HT1080 (cell line): ENCODE data around the gene DUSP10. TPM values are rescaled to one million over a fixed set of nuclear protein-coding genes. Genes with fewer than 3 reads are reported as not detected.

Experiments used
- DNase-seq: peaks from one replicate; pipeline ENCODE4 v3.0.0-alpha.2; 2015; ENCODE audit warnings: low read depth
- total RNA-seq: library from RNA; depleted of rRNA; stranded (reverse); fragments of >200 nt; shearing (Covaris generic); gene quantifications from 2 replicates; pipeline ENCODE4 v1.2.3, GENCODE V29; 2014

Gene DUSP10
- total RNA-seq, 1 experiment from 2014 or later = 76.5 TPM

DNA sequence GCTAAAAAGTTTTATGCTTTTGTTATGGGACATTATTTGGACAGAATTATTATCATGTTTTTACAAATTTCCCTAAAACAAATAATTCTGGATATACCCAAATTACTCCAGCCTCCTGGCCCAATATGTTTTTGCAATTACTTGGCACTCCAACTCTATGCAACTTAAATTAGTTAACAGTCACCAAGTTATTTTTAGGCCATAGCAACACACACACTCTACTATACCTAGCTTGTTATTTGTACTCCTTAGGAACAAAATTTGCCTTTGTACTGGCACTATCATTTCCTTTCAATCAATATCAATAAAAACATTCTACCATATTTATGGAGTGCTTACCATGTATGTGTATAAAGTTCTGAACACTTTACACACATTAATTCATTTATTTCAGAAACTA lies 7.7 kb downstream of the DUSP10 start:
- no peak for DNase-seq

DNA sequence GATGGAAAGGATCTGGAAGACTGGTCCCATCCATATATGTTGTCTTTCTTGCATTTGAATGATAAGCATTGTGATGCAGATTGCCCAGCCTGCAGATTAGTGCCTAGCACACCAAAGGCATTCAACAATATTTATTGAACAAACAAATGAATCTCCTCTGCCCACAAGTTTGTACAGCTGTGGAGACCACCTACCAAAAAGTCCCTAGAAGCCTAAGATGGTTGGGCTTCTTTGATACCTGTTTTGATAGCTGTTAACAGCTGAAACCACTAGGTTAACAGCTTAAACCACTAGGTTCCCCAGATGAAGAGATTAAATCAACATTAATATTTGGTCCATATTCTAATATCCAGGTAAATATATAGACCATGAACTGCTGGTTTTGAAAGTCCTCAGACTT lies 9.8 kb downstream of the DUSP10 start:
- DNase-seq = no peak

DNA sequence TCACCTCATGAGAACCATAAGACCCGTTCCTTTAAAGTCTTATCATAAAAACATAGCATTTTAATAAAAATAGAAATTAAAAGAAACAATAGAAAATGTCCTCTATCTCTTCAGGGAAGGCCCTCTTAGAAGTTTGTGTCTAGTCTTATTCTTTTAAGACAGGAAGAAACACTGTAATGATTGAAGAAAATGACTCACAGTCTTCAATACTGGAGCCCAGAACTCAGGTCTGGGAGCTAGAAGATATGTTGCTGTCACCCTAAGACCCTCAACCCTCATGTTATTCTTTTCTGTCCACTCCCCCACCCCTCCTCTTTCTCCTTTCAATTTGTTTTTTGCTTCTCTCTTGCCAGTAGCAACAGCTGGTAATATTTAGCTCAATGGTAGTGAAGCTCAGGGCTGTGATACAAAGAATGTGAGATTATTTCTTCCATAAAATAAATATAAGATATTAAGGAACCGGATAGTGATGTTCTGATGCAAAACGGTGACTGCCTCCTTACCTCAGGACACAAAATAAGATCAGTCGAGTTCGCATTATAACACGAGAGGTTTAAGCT lies 12.0 kb downstream of the DUSP10 start:
- DNase-seq = no peak

GRCh38 chr1:221728037-221728505 lies 13.8 kb downstream of the DUSP10 start:
- no peak for DNase-seq

GRCh38 chr1:221727146-221728036 lies 14.5 kb downstream of the DUSP10 start:
- no peak for DNase-seq

DNA sequence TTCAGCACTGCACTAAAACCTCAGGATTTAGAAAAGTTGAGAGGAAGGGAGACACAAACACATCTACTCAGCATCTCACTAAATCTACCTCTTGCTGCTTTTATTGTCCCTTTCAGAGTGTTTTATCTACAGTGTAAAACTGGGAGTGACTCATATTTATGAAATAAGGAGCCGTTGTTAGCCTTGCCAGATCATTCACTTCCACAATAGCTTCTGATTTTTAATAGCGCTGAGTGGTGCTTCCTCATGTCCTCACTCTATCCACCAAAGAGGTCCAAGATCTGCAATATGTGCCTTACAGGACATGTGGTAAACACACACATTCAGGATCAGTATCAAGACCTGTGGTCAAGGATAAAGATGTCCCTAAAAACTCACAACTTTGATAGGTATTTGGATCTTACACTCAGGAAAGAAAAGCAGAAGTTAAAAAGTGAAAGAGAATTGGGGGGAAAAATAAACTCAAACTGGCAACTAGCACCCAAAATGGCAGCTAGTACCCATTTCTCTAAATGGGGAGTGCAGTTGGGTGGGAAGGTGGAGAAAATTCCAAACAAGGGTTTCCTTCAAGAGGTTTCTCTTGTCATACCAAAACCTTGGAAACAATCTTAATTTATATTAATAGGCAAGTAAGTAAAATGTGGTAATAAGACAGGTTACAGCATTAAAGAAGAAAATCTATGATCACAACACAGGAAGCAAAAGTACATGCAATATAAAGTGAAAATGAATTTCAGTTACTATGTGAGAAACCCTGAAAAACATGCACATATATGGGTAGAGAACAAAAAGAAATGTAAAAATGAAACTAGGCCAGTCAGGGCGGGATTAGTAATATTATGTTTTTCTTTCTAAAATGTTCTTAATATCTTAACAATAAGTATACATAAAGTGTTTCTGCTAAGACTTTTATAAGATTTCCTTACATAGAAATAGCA lies 15.9 kb downstream of the DUSP10 start:
- no peak for DNase-seq

DNA sequence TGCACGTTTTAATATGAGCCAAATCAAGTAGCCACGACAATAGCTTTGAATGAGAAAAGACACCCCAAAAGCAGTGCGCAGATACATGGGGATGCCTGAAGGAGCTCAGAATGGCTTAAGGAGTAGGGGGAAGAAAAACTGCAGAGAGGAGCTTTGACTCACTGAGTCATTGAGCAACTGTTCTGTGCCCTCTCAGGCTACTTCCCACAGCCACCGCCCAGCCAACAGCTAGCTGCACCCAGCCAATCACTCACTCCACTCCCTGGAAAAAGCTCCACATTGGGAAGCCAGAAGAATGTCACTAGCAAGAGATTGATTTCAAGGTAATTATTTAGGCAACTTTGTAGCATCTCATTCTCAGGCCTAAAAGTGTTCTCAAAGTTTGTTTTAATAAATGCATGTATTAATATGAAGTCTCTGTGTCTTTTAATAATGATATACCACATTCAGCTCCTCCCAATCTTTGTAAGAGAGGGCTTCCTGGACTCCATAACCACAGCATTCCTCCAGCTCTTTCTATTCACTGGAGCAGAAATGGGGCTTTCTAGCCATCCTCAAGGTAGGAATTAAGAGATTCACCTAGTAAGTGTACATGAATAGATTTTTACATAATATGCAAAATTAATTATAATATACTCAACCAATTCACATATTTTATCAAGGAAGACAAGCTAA lies 16.8 kb downstream of the DUSP10 start:
- DNase-seq = no peak

DNA sequence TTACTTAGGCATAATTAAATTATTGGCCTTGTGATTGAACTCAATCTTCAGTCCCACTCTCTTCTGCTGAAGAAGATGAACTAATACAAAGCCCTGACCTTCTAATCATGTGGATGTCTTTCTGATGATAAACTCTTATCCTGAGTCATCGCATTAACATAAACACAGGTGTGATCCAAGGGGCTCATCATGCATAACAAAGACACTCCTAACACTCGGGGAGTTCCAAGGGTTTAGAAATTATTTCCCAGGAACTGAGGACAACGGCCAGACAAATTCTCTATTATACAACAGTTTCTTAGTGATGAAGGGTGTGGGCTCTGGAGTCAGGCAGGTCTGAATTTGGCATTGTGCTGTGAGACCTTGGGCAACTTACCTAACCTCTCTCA lies 18.0 kb downstream of the DUSP10 start:
- DNase-seq = no peak

GRCh38 chr1:221723018-221723847 lies 18.7 kb downstream of the DUSP10 start:
- no peak for DNase-seq

- DNase-seq = no peak
Measured at GRCh38 chr1:221722254-221723017, 19.5 kb downstream of the DUSP10 start.

DNA sequence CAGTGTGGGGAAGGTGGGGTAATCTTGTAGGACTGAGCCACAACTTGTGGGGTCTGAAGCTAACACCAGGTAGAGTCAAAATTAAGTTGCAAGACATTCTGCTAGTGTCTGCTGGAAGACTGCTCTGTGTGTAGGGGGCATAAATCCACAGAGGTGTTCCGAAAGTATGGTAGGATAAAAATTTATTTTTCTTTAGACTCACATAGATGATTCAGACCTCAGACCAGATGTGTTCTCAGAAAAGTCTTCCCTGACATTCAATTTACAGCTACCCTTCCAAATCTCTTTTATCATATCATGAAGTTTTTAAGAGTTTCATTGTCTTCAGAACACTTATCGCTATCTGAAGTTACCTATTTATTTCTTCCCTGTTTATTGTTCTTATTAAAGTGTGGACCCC lies 21.3 kb downstream of the DUSP10 start:
- no peak for DNase-seq

DNA sequence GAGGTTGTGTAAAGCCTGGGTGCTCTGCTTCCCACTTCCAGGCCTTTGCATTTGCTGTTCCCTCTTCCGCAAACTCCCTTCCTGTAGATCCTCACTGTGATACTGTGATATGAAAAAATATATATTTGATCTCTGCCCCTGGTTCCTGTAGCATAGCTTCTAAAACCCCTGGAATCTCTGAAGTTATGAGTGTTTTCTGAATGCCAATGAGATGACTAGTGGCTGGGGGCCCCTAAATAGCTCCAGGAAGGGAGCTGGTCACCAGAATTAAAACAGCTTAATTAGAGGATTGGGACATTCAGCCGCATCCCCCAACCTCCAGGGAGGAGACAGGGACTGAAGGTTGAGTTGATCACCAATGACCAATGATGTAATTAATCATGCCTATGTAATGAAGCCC lies 21.9 kb downstream of the DUSP10 start:
- no peak for DNase-seq

DNA sequence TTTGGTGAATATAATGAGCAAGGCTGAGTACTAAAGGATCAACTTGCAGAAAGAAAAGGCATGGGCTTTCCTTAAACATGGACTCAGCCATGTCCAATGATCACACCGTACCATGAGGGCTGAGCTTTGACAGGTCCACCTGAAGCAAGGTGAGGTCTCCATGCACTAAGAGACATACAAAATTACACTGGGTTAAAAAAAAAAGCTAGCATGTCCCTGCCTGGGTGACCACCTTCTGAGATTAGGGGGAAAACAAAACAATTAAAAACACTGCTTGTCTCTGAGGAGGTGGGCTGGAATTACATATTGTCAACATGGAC lies 22.7 kb downstream of the DUSP10 start:
- DNase-seq = no peak

DNA sequence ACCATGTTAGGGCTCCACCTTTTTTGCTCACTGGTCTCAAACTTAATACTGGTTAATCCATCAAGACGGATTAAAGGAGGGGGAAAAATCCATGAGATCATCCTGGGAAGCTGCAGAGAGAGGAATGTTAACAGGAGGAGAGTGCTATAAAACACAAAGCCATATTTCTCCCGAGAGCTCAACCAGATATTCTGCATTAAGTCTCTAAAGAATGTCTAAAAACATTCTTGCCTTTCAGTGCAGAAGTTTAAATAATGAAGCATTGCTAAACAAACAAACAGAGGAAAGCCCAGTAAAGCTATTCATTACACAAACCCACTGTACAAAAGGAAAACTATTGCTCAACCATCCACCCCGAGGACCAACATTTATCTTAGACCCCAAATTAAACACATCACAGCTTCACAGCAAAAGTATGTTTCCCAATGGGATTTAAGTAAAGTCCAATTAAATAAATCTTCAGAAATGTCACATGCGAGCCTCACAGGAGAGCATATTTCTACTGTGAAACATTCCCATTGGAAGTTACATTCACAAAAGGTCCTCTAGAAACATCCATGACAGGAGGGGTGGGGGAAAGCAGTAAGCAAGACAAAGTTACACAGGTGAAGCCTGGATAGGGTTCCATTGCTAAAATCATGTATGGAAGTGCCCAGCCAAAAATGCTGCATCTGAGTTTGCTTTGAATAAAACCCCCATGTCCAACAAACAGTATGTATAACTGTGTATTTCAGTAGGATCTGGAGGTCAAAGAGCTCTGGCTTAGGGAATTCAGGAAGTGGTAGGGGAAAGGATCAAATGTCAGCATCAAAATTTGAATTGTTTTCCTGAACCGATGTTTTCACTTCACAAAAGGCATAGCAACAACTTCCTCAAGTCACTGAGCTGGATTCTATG lies 23.3 kb downstream of the DUSP10 start:
- no peak for DNase-seq

- no peak for DNase-seq
Measured at GRCh38 chr1:221717485-221717853, 24.4 kb downstream of the DUSP10 start.

- DNase-seq = no peak
Measured at GRCh38 chr1:221716713-221717484, 25.0 kb downstream of the DUSP10 start.

DNA sequence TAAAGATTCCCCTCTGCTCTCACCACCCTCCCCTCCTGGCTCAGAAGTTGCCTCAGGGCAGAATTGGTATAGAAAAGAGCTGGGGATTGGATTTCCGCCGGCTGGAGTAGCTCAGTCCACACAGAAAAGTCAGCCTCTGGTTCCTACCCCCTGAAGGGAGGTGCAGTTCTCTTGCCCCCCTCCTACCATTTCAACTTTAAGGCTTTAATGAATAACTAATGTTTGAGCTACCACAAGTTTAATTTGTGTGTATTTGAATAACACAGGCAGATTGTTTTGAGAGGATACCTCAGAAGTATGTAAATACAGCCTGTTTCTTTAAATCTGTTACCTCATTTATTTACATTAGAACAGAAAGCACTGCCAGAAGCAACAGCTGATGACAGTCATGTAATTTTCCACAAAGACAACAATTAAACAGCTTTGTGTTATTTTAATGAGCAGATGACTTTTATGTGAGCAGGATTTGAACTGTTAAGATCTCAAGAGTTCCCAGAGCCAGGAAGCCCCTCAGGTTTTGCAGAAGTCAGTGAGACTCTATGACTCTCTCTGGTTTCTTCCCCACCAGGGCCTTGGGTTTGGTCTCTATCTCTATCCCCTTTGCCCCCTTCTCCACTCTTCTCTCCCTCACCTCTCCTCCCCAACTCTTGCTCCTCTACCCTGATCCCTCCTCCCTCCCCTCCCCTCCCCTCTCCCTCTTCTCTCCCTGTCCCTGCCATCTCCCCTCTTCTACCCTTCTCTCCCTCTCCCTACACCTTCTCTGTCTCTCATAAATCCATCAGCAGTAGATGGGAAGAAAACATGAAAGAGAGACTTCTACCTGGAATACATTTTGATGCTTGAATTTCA lies 26.3 kb downstream of the DUSP10 start:
- no peak for DNase-seq
